ENCODE measurements around the gene PGLYRP2.

Gene PGLYRP2

GRCh38 chr19:15438577-15438976, 40.7 kb downstream of the PGLYRP2 start:
- DNase-seq, result no peak

GRCh38 chr19:15438124-15438496, 41.2 kb downstream of the PGLYRP2 start:
- no peak for DNase-seq

GRCh38 chr19:15437355-15438123, 41.8 kb downstream of the PGLYRP2 start:
- DNase-seq, result no peak

- DNase-seq, result no peak
These were observed 42.5 kb downstream of the PGLYRP2 start for GRCh38 chr19:15436826-15437110.

GRCh38 chr19:15436012-15436825, 43.1 kb downstream of the PGLYRP2 start:
- DNase-seq, result no peak

GRCh38 chr19:15433519-15434069, 45.7 kb downstream of the PGLYRP2 start:
- DNase-seq, result no peak

GRCh38 chr19:15432629-15433518, 46.4 kb downstream of the PGLYRP2 start:
- peak; percentile 96 for DNase-seq

- DNase-seq, result no peak
These were observed 47.2 kb downstream of the PGLYRP2 start for GRCh38 chr19:15432018-15432494.

- DNase-seq, result no peak
These were observed 47.8 kb downstream of the PGLYRP2 start for GRCh38 chr19:15431396-15432017.

- DNase-seq, result no peak
These were observed 48.7 kb downstream of the PGLYRP2 start for GRCh38 chr19:15430526-15431120.

- no peak for DNase-seq
These were observed 49.4 kb downstream of the PGLYRP2 start for GRCh38 chr19:15429825-15430467.

- DNase-seq, result no peak
These were observed 50.1 kb downstream of the PGLYRP2 start for GRCh38 chr19:15428956-15429824.

GRCh38 chr19:15427991-15428471, 51.3 kb downstream of the PGLYRP2 start:
- DNase-seq, result no peak

- no peak for DNase-seq
These were observed 52.0 kb downstream of the PGLYRP2 start for GRCh38 chr19:15427350-15427700.

- DNase-seq, result no peak
These were observed 52.6 kb downstream of the PGLYRP2 start for GRCh38 chr19:15426485-15427349.

- DNase-seq, result no peak
These were observed 53.9 kb downstream of the PGLYRP2 start for GRCh38 chr19:15425321-15425950.

- DNase-seq, result no peak
These were observed 54.5 kb downstream of the PGLYRP2 start for GRCh38 chr19:15424692-15425272.

GRCh38 chr19:15424121-15424520, 55.2 kb downstream of the PGLYRP2 start:
- DNase-seq, result no peak

Data from hematopoietic multipotent progenitor cell treated with erythropoietin and hydrocortisone succinate and interleukin-3 and kit ligand, for 4 days (in vitro differentiated cells).